Neural progenitor cell (in vitro differentiated cells): Measurements from ENCODE around the gene PTGES3L. TPM values are rescaled to one million over a fixed set of nuclear protein-coding genes. Genes with fewer than 3 reads are reported as not detected.

Source experiments
- DNase-seq: peaks from one replicate; pipeline ENCODE4 v3.0.0-alpha.2; 2016; ENCODE audit warnings: low spot score
- H2AFZ ChIP-seq: fragments of 200-600 bp; sonication (generic); replicated peaks from 2 replicates; pipeline ENCODE4 v1.6.1; 2016; ENCODE audit warnings: antibody characterized with exemption
- H3F3A ChIP-seq: fragments of 200-600 bp; sonication (generic); 2 replicates; pipeline ENCODE4 v1.6.1; 2016; ENCODE audit warnings: antibody characterized with exemption, low read depth
- H3K27ac ChIP-seq: fragments of 200-600 bp; sonication (generic); 2 replicates; pipeline ENCODE4 v1.5.1; 2016; ENCODE audit warnings: mild to moderate bottlenecking
- H3K27me3 ChIP-seq: fragments of 200-600 bp; sonication (generic); 2 replicates; pipeline ENCODE4 v1.6.1; 2016; ENCODE audit warnings: mild to moderate bottlenecking, moderate library complexity
- H3K36me3 ChIP-seq: fragments of 200-600 bp; sonication (generic); 2 replicates; pipeline ENCODE4 v1.5.1; 2016
- H3K4me1 ChIP-seq: fragments of 200-600 bp; sonication (generic); 2 replicates; pipeline ENCODE4 v1.6.1; 2016; ENCODE audit warnings: mixed run types
- H3K4me2 ChIP-seq: fragments of 200-600 bp; sonication (generic); 2 replicates; pipeline ENCODE4 v1.6.1; 2016
- H3K4me3 ChIP-seq: fragments of 200-600 bp; sonication (generic); 2 replicates; pipeline ENCODE4 v1.5.1; 2016
- H3K79me2 ChIP-seq: fragments of 200-600 bp; sonication (generic); 2 replicates; pipeline ENCODE4 v1.6.1; 2016; ENCODE audit warnings: low read depth
- H3K9ac ChIP-seq: fragments of 200-600 bp; sonication (generic); 2 replicates; pipeline ENCODE4 v1.6.1; 2016
- H3K9me3 ChIP-seq: fragments of 200-600 bp; sonication (generic); 2 replicates; pipeline ENCODE4 v1.5.1; 2016; ENCODE audit warnings: low read depth
- H4K20me1 ChIP-seq: fragments of 200-600 bp; sonication (generic); 2 replicates; pipeline ENCODE4 v1.6.1; 2016; ENCODE audit warnings: low read depth
- H3K27ac Mint-ChIP-seq: 3 replicates; pipeline ENCODE4 v1.8.0; 2021; ENCODE audit warnings: mixed read lengths
- H3K27me3 Mint-ChIP-seq: 2 replicates; pipeline ENCODE4 v1.8.0; 2022; ENCODE audit warnings: low read depth, mild to moderate bottlenecking, inconsistent platforms, moderate library complexity, mixed read lengths; ENCODE audit not compliant: insufficient read depth
- H3K36me3 Mint-ChIP-seq: 3 replicates; pipeline ENCODE4 v1.8.0; 2021; ENCODE audit warnings: mixed read lengths
- H3K4me1 Mint-ChIP-seq: 3 replicates; pipeline ENCODE4 v1.8.0; 2021; ENCODE audit warnings: mixed read lengths
- H3K4me3 Mint-ChIP-seq: 3 replicates; pipeline ENCODE4 v1.8.0; 2021; ENCODE audit warnings: mild to moderate bottlenecking, moderate library complexity, mixed read lengths
- H3K9me3 Mint-ChIP-seq: 3 replicates; pipeline ENCODE4 v1.8.0; 2020; ENCODE audit warnings: mixed read lengths
- EZH2 ChIP-seq: fragments of 200-600 bp; sonication (generic); IDR thresholded peaks from 2 replicates; pipeline ENCODE4 v1.6.1; 2017; ENCODE audit warnings: antibody characterized with exemption, mild to moderate bottlenecking, moderate library complexity
- EZH2phosphoT487 ChIP-seq: fragments of 200-600 bp; sonication (generic); IDR thresholded peaks from 2 replicates; pipeline ENCODE4 v1.6.1; 2017; ENCODE audit warnings: antibody characterized with exemption
- total RNA-seq: library from RNA; depleted of rRNA; stranded (reverse); fragments of >200 nt; gene quantifications from 2 replicates; pipeline ENCODE4 v1.2.3, GENCODE V29; 2015; ENCODE audit warnings: low replicate concordance
- TF ChIP-seq, protein P1 (sequence below): fragments of 200-600 bp; sonication (generic); IDR thresholded peaks from 2 replicates; pipeline ENCODE4 v1.5.1; 2017; ENCODE audit warnings: antibody characterized with exemption, mild to moderate bottlenecking

PTGES3L gene
- total RNA-seq, 1 donor from 2014 or later: 7.7 TPM

DNA sequence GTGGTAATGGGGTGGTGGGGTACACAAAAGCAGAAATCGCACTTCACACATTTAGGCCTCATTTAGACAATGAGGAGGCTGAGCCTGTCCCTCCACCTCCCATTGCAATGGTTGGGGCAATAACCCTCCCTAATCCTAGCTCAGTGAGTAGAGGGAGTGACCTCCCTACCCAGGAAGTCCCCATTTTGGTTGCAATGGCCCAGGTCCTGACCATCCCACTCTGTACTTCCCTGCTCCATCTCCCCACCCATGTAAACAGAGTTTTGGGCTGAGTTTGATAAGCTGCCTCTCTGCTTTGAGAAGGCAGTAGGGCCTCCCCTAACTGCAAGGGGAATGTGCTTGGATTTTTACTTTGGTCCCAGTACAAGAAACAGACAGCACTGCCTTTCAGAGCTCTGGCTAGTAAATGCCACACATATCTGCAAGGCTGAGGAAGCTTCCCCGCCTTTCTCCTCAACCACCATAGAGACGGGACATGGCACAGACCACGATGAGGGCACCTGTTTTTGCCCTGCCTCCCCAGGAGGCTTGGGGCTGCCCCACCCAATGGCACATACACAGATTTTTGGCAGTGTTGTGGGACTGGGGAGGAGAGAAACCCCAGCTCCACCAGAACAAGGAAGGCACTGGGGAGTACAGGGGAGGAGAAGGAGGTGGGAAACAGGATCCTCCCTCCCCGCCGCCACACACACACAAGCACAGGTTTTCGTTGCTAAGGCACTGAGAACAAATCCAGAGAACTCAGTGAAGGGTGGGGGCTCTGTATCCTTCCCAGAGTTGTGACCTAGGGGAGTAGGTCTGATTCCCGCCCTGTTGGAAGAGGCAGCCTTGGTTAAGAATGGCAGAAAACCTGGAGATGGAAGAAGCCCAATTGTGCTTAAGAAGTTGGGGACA lies 35.0 kb upstream of the PTGES3L start:
- no peaks in the 10 kb centered on the region for H3K27me3 ChIP-seq
- Mint-ChIP-seq H3K4me1 (peaks cover 49% of the 10 kb centered on the region), H3K27ac (peak overlapping the region; percentile 89), H3K27me3 (no peaks in the 10 kb centered on the region), H3K36me3 (peaks cover 10% of the 10 kb centered on the region), H3K9me3 (no peaks in the 10 kb centered on the region), H3K4me3 (peak overlapping the region; percentile 14)
- no peak overlapping the region for H2AFZ ChIP-seq
- TF ChIP-seq, protein P1, sequence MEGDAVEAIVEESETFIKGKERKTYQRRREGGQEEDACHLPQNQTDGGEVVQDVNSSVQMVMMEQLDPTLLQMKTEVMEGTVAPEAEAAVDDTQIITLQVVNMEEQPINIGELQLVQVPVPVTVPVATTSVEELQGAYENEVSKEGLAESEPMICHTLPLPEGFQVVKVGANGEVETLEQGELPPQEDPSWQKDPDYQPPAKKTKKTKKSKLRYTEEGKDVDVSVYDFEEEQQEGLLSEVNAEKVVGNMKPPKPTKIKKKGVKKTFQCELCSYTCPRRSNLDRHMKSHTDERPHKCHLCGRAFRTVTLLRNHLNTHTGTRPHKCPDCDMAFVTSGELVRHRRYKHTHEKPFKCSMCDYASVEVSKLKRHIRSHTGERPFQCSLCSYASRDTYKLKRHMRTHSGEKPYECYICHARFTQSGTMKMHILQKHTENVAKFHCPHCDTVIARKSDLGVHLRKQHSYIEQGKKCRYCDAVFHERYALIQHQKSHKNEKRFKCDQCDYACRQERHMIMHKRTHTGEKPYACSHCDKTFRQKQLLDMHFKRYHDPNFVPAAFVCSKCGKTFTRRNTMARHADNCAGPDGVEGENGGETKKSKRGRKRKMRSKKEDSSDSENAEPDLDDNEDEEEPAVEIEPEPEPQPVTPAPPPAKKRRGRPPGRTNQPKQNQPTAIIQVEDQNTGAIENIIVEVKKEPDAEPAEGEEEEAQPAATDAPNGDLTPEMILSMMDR: no peak
- TF ChIP-seq EZH2phosphoT487: no peak
- TF ChIP-seq EZH2: no peak
- no peak overlapping the region for H3K9ac ChIP-seq
- H3K36me3 ChIP-seq: no peaks in the 10 kb centered on the region
- H3F3A ChIP-seq: peaks cover 6% of the 10 kb centered on the region
- peaks cover 23% of the 10 kb centered on the region for H3K79me2 ChIP-seq
- H3K4me2 ChIP-seq: no peak overlapping the region
- H3K27ac ChIP-seq: no peak overlapping the region
- no peak for DNase-seq
- peaks cover 7% of the 10 kb centered on the region for H3K4me1 ChIP-seq
- peaks cover 23% of the 10 kb centered on the region for H4K20me1 ChIP-seq
- H3K4me3 ChIP-seq: no peak overlapping the region
- H3K9me3 ChIP-seq: no peaks in the 10 kb centered on the region

DNA sequence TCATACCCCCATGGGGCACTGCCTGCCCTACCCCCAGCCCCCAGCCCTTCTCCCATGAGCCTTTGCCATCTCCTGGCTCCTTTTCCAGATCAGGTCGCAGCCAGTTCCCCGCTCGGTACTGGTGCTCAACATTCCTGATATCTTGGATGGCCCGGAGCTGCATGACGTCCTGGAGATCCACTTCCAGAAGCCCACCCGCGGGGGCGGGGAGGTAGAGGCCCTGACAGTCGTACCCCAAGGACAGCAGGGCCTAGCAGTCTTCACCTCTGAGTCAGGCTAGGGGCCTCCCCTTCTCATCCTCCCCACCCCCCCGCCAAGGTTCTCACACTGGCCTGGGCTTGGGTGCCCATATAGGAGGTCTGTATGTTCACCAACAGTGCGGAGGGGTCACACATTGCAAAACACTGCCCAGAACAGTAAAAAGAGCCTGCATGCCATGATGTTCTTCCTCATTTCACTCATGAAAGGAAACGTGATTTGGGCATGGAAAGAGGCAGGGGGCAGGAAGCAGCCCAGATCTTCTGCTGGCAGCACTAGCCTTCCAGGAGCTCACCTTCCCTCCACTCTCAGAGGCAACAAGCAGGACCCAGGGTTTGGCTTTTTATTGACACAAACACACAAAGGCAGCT lies 34.3 kb upstream of the PTGES3L start:
- no peak for DNase-seq
- Mint-ChIP-seq H3K4me1 (peaks cover 42% of the 10 kb centered on the region), H3K9me3 (no peaks in the 10 kb centered on the region), H3K27ac (peak overlapping the region; percentile 89), H3K27me3 (no peaks in the 10 kb centered on the region), H3K4me3 (peak overlapping the region; percentile 15), H3K36me3 (peaks cover 10% of the 10 kb centered on the region)
- Histone ChIP-seq H3K9ac (no peak overlapping the region), H3K79me2 (peaks cover 16% of the 10 kb centered on the region), H3K27ac (no peak overlapping the region), H3K4me1 (peaks cover 7% of the 10 kb centered on the region), H3K36me3 (no peaks in the 10 kb centered on the region), H3K27me3 (no peaks in the 10 kb centered on the region), H3K4me3 (no peak overlapping the region), H3F3A (peaks cover 6% of the 10 kb centered on the region), H3K9me3 (no peaks in the 10 kb centered on the region), H4K20me1 (peaks cover 15% of the 10 kb centered on the region), H3K4me2 (no peak overlapping the region), H2AFZ (no peak overlapping the region)
- TF ChIP-seq EZH2 (no peak), EZH2phosphoT487 (no peak)
- TF ChIP-seq, protein P1: no peak

DNA sequence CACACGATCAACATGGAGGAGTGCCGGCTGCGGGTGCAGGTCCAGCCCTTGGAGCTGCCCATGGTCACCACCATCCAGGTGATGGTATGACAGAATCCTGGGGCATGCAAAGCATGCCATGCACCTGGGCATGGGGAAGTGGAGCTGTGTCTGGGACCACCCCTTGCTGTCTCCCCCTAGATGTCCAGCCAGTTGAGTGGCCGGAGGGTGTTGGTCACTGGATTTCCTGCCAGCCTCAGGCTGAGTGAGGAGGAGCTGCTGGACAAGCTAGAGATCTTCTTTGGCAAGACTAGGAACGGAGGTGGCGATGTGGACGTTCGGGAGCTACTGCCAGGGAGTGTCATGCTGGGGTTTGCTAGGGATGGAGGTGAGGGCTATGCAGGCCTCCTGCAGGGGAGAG lies 33.4 kb upstream of the PTGES3L start:
- Histone ChIP-seq H2AFZ (no peak overlapping the region), H3K4me2 (no peak overlapping the region), H3K27ac (no peak overlapping the region), H4K20me1 (peaks cover 7% of the 10 kb centered on the region), H3K9ac (no peak overlapping the region), H3K4me3 (no peak overlapping the region), H3K79me2 (peaks cover 7% of the 10 kb centered on the region), H3K36me3 (no peaks in the 10 kb centered on the region), H3K27me3 (no peaks in the 10 kb centered on the region), H3F3A (peaks cover 6% of the 10 kb centered on the region), H3K4me1 (peaks cover 3% of the 10 kb centered on the region), H3K9me3 (no peaks in the 10 kb centered on the region)
- Mint-ChIP-seq H3K4me3 (peak overlapping the region; percentile 58), H3K36me3 (peaks cover 10% of the 10 kb centered on the region), H3K27me3 (no peaks in the 10 kb centered on the region), H3K9me3 (no peaks in the 10 kb centered on the region), H3K4me1 (peaks cover 33% of the 10 kb centered on the region), H3K27ac (no peak overlapping the region)
- TF ChIP-seq, protein P1: no peak
- no peak for TF ChIP-seq EZH2
- TF ChIP-seq EZH2phosphoT487: no peak
- no peak for DNase-seq
